Fibroblast of the conjunctiva (primary cell): ENCODE measurements around the gene SETD2.
"Not testable (repeated sequence)": the region's sequence is repeated elsewhere in the genome, so short reads cannot be mapped to it uniquely, and the experiment has no call there.

ENCODE experiments used
- DNase-seq: peaks from one replicate; pipeline ENCODE4 v3.0.0-alpha.2; 2010; ENCODE audit warnings: low read depth

SETD2 gene, protein sequence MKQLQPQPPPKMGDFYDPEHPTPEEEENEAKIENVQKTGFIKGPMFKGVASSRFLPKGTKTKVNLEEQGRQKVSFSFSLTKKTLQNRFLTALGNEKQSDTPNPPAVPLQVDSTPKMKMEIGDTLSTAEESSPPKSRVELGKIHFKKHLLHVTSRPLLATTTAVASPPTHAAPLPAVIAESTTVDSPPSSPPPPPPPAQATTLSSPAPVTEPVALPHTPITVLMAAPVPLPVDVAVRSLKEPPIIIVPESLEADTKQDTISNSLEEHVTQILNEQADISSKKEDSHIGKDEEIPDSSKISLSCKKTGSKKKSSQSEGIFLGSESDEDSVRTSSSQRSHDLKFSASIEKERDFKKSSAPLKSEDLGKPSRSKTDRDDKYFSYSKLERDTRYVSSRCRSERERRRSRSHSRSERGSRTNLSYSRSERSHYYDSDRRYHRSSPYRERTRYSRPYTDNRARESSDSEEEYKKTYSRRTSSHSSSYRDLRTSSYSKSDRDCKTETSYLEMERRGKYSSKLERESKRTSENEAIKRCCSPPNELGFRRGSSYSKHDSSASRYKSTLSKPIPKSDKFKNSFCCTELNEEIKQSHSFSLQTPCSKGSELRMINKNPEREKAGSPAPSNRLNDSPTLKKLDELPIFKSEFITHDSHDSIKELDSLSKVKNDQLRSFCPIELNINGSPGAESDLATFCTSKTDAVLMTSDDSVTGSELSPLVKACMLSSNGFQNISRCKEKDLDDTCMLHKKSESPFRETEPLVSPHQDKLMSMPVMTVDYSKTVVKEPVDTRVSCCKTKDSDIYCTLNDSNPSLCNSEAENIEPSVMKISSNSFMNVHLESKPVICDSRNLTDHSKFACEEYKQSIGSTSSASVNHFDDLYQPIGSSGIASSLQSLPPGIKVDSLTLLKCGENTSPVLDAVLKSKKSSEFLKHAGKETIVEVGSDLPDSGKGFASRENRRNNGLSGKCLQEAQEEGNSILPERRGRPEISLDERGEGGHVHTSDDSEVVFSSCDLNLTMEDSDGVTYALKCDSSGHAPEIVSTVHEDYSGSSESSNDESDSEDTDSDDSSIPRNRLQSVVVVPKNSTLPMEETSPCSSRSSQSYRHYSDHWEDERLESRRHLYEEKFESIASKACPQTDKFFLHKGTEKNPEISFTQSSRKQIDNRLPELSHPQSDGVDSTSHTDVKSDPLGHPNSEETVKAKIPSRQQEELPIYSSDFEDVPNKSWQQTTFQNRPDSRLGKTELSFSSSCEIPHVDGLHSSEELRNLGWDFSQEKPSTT (N-terminal part only)

DNA sequence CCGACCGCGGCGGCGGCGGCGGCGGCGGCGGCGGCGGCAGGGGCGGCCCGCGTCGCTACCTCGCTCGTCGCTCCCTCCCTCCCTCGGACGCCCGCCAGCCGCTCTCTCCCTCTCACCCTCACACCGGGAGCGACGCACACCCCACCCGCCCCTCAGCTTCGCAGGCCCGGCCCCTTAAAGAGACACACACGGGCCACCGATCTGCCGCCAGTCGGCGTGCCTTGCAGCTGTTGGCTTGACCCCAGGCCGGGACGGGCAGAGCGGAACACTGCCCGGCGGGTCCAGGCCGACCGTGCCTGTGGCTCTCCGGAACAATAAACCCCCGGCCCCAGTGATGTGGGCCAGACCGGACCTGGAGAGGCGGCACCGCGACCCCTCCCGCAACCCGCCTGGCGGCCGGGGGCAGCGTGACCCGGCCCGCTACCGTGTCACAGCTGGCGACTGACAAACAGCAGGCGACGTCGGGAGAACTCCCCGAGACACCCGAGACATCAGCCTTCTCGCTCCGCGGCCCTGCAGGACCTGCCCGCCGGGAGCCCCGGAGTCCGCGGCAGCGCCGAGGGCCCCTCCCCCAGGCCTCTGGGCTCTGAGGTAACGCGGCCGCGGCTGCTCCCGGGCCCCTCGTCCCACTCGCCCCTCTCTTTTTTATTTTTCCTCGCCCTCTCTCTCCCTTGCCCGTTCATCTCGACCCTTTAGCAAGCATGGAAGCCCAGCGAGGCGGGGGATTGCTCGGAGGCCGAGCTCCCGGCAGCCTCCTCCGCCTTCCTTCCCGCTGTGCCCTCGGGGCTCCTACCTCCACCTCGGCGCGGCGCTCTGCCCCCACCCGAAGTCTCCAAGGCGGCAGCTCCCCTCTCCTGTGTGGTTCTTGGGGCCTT is at the start of gene SETD2:
Gene SETD2 (minus strand): TSS at position 107 of the 875 bp plus-strand sequence. CDS start 189 bp downstream, outside the sequence.
- peak; percentile 91 for DNase-seq

DNA sequence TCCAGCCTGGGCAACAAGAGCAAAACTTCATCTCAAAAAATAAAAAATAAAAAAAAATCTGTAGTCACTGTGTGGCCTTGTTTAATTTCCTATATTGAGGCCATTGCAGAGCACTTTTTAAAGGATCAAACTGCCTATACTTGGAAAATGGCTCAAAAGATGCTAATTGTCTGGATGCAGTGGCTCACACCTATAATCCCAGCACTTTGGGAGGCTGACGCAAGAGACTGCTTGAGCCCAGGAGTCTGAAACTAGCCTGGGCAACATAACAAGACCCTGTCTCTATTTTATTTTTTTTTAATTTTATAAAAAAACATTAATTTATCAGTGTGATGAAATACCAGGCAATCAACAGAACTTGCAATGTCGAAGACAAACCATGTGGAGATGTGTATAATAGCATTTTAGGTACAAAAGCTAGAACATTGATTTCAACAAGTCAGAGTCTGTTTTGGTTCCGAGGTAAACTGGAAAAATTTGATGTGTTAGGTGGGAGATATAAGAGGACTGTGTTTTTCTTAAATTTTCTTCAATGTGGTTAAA is 47.0 kb upstream of the SETD2 start:
- DNase-seq, result no peak

GRCh38 chr3:47206022-47206421 is 42.1 kb upstream of the SETD2 start:
- not testable (repeated sequence) for DNase-seq

DNA sequence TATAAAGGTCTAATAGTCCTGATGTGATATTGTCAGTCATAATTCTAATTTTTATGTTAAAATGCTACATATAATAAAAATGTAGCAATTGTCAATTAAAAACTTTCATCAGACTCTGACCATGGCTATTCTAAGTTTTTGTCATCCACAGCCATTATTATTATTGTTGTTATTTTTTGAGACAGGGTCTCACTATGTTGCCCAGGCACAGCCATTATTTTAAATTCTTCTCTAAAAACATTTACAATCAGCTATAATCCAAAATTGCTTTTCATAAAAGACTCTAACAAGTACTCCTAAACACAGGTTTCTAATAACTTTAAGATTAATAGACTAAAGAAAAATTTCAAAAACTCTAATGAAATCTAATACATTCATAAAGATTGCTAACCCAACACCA is 41.0 kb upstream of the SETD2 start:
- no peak for DNase-seq

DNA sequence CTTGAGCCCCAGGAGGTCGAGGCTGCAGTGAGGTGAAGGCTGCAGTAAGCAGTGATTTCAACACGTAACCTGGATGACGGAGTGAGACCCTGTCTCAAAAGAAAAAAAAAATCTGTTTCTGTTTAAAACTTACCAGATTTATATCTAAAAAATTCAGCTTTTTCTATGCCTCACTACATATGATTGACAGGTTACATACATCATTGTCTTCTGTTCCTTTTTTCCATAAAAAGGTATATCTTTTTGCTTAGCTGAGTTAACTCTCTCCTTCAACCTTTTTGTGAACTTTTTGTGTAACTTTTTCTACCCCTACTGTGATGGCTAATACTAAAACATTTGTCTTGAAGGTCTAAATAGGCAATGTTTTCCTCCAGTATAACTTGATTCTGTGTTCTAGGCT is 38.6 kb upstream of the SETD2 start:
- DNase-seq, result no peak

- DNase-seq, result no peak
Observed at GRCh38 chr3:47197287-47197686, 33.4 kb upstream of the SETD2 start.

GRCh38 chr3:47194994-47195393 is 31.1 kb upstream of the SETD2 start:
- no peak for DNase-seq

DNA sequence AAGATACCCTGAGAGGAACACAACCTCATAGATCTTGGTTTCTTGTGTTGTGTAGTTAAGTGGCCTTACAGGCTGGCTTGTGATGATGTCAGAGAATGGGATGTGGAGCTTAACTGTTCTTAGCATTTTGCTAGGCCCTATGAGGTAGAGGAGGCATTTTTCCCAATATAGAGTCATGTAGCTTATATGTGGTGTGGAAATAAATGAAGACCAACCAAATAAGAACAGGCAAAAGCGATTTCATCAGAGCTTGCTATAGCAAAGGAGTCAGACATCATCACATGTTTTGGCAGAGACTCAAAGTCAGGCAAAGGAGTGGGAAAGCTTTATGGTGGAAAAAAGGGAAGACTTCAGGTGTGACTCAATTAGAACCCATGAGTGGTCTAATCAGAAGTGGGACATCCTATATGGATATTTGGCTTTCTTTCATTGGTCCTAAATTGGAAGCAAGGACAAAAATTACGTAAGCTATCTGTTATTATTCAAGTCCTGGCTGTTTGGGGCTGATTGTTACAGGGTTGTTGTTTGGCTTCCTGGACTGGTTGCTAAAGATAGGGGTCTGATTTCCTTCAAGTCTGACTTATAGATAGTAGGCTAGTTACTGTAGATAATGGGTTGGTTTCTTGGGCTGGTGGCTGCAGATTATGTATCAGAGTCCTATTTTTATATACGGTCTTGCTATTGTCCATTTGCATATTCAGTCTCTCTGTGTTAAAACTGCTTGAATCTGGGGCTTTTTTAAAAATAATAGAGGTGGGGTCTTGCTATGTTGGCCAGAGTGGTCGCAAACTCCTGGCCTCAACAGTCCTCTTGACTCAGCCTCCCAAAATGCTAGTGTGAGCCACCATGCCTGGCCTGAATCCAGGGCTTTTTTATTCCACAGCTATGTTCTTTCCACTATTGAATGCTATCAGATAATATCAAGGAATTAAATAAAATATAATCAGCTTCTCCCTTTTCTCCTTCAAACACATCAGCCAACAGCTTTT is 30.3 kb upstream of the SETD2 start:
- DNase-seq, result peak; percentile 23

DNA sequence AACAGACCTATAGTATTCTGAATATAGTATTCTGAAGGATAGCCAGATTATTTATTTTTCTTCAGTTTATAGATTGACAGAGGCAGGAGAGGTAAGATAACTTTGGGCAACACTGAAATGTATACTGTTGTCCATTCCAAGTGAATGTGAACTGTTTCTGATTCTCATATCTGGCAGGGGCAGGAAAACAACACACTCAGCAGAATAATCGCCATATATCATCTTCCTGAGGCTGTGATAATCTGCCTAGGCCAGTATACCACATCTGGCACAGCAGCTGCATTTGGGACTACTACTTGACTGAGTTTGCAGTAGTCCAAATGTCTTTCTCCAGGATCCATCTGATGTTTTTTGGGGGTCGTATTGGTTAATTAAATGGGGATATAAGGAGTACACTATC is 22.4 kb upstream of the SETD2 start:
- no peak for DNase-seq

GRCh38 chr3:47181685-47182084 is 17.8 kb upstream of the SETD2 start:
- not testable (repeated sequence) for DNase-seq

DNA sequence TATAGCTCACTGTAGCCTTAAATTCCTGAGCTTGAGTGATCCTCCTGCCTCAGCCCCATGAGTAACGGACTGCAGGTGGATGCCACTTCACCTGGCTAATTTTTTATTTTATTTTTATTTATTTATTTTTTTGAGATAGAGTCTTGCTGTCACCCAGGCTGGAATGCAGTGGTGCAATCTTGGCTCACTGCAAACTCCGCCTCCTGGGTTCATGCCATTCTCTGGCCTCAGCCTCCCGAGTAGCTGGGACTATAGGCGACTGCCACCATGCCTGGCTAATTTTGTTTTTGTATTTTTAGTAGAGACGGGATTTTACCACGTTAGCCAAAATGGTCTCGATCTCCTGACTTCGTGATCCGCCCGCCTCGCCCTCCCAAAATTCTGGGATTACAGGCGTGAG is 16.1 kb upstream of the SETD2 start:
- not testable (repeated sequence) for DNase-seq

DNA sequence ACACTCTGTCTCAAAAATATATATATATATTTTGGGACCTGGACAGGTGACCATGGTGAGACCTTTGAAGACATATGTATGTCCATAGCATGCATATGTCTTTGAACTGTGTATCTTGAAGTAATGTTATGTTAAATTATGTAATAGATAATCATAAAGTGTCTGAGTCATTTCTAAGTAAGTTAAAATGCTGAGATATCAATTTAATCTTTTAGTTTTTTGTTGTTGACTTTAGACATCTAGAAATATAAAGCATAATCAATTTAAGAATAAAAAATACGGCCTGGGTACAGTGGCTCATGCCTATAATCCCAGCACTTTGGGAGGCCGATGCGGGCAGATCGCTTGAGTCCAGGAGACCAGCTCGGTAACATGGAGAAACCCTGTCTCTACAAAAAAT is 12.7 kb upstream of the SETD2 start:
- no peak for DNase-seq

DNA sequence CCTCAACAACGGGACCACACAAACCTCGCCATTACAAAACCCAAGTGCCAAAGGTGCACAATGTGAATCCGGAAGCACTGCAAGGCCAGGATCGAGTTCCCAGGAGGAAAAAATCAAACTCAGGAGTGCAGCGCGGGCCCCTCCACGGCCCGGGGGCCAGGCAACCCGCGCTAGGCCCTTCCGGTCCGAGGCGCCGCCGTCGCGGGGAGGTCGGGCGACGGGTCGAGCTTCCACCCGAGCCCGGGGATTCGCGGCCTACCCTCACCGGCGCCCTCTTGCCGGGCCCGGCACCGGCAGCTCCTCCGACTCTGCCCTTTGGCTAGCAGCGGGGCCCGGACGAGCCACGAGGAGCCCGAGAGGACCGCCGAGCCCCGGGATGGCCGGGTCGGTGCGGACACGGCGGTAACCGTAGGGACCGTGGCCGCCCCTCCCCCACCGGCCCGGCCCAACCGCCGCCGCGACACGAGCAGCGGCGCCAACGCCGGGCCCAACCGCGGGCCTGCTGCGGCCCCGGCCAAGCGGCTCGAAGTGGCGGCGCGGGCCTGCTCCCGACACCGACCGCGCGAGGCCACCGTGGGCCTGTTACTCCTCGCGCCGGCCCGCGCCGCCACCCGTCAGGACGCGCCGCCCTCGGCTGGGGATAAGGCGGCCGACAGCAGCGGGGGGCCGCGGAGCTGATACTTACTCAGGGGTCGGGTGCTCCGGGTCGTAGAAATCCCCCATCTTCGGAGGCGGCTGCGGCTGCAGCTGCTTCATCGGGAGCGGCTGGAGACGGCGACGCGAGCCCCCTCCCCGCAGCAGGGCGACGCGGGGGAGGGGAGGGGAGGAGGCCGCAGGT is 525 bp downstream of the SETD2 start:
- DNase-seq, result no peak

GRCh38 chr3:47162697-47163168 is 1.2 kb downstream of the SETD2 start:
- no peak for DNase-seq

GRCh38 chr3:47161983-47162696 is 1.8 kb downstream of the SETD2 start:
- no peak for DNase-seq

DNA sequence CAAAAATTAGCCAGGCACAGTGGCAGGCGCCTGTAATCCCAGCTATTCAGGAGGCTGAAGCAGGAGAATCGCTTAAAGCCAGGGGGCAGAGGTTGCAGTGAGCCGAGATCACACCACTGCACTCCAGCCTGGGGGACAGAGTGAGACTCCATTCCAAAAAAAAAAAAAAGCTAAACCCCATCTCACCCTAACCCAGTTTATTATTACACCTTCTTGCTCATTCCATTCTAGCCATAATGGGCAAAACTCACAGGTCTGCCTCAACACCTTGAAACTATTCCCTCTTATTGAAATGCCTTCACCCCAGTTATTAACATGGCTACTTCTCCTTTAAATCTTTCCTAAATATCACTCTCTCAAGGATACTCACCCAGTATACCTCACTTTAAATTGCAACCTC is 4.1 kb downstream of the SETD2 start:
- DNase-seq, result no peak

DNA sequence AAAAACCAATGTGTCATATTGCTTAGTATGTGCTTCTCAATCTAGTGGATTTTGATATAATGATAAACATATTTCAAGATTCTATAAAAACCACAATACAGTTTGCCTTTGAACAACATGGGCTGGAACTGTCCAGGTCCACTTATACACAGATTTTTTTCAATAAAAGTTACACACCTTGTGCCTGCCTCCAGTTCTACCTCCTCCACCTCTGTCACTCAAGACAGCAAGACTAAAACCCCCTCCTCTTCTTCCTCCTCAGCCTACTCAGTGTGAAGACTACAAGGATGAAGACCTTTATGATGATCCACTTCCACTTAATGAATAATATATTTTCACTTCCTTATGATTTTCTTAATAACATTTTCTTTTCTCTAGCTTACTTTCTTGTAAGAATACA is 5.7 kb downstream of the SETD2 start:
- no peak for DNase-seq

- DNase-seq, result no peak
Observed at GRCh38 chr3:47156396-47156795, 7.5 kb downstream of the SETD2 start.
